Measurements from ENCODE around the gene ATXN1. TPM values are rescaled to one million over a fixed set of nuclear protein-coding genes. Genes with fewer than 3 reads are reported as not detected.

The ATXN1 gene
- total and polyA plus RNA-seq, 7 experiments from 2014 or later, result 1.5 to 82.7 (median 42.4) TPM

DNA sequence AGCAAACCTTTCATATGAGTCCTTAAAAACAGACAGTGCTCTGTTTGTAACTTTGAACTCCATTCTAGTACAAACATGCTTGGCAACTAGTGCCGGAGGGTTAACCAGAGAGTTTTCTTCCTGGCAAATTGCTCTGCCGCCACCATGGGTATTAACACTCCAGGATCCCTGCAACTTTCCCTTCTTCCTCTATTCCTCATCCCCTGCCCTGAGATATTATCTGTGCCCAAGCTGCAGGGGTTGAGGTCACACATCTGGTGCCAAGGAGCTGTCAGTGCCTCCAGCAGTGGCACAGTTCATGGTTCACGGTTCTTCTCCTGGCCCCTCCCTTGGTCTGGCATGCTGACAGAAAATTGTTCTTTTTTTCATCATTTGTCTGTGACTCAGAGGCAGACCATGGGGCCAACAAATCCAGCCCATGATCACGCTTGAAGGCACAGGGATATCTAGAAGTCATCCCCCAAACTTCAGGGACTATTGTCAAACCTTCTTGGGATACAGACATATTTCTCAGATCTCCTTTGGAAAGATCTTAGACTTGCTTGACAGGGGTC lies 77.5 kb downstream of the ATXN1 start:
- Histone ChIP-seq H3K27ac (ENCODE audit: low read depth, low read length) (no peak overlapping the region), H3K4me3 (ENCODE audit: low read length) (no peak overlapping the region), H3K36me3 (ENCODE audit: control insufficient read depth in 2 of 3, insufficient read depth in 3 of 3, low read length in 3 of 3) (no peaks in the 10 kb centered on the region), H3K27me3 (ENCODE audit: control insufficient read depth in 2 of 2, insufficient read depth in 2 of 2, low read length in 2 of 2) (no peaks in the 10 kb centered on the region), H3K4me1 (ENCODE audit: control insufficient read depth in 2 of 2, insufficient read depth in 2 of 2, low read length in 2 of 2) (peaks cover 0 to 30% of the 10 kb centered on the region in 2 donors), H3K9me3 (ENCODE audit: control insufficient read depth in 2 of 3, low read length in 3 of 3) (no peaks in the 10 kb centered on the region)
- no peak for DNase-seq
- intact Hi-C loops (cut with micrococcal nuclease), result loop anchor here in 1 of 2 donors (2.0 kb wide), 1 partner anchor 17 kb away; no protein-coding TSS in a partner anchor
- ChIA-PET POLR2A (interaction anchor here (0.6 kb wide), 1 partner anchor 20 kb away, joined by 6 read pairs; no protein-coding TSS in a partner anchor), CTCF (no interaction called here)
- no peaks in the 10 kb centered on the region for H3K27me3 Mint-ChIP-seq
- H3K27ac Mint-ChIP-seq, result peak overlapping the region in 1 of 9 donors; percentile 13
- H3K36me3 Mint-ChIP-seq, result peaks cover 0 to 40% (median 24%) of the 10 kb centered on the region in 5 donors
- H3K4me3 Mint-ChIP-seq, result no peak overlapping the region
- ATAC-seq, result peak; percentile 69
- peaks cover 0 to 69% (median 17%) of the 10 kb centered on the region in 7 donors for H3K4me1 Mint-ChIP-seq
- H3K9me3 Mint-ChIP-seq, result peaks cover 0 to 8% (median 0%) of the 10 kb centered on the region in 11 donors

DNA sequence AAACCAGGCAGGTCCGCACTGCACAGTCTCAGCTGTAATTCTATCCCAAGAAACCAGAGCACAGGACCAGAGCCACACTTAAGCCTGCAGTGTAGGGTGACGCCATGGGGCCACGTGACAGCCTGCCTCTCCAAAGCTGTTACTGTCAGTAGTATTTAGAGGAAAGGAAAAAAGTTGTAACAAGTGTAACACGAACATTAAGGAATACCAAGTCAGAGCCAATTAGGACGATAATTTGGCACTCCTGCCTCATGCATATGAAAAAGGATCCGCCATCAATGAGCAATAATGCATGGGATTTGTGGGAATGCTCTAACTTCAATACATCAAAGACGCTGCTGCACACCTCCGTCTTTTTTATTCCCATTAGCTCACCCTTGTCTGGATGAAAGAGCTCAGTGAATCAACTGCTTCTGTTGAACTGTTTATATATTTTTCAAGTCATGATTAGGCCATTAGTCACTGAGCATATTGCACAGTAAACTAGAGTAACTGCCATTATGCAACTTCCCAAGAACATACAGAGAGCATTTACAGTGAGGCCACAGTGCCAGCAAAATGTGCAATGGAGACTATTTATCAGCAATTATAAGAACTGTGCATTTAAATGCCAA lies 79.9 kb downstream of the ATXN1 start:
- Histone ChIP-seq H3K36me3 (ENCODE audit: control insufficient read depth in 2 of 3, insufficient read depth in 3 of 3, low read length in 3 of 3) (no peaks in the 10 kb centered on the region), H3K4me1 (ENCODE audit: control insufficient read depth in 2 of 2, insufficient read depth in 2 of 2, low read length in 2 of 2) (peaks cover 0 to 11% of the 10 kb centered on the region in 2 donors), H3K27me3 (ENCODE audit: control insufficient read depth in 2 of 2, insufficient read depth in 2 of 2, low read length in 2 of 2) (no peaks in the 10 kb centered on the region), H3K9me3 (ENCODE audit: control insufficient read depth in 2 of 3, low read length in 3 of 3) (no peaks in the 10 kb centered on the region), H3K4me3 (ENCODE audit: low read length) (no peak overlapping the region), H3K27ac (ENCODE audit: low read depth, low read length) (no peak overlapping the region)
- intact Hi-C loops (cut with micrococcal nuclease), result no loop called here
- ChIA-PET CTCF (no interaction called here), POLR2A (no interaction called here)
- H3K27ac Mint-ChIP-seq, result no peak overlapping the region
- peaks cover 0 to 54% (median 5%) of the 10 kb centered on the region in 7 donors for H3K4me1 Mint-ChIP-seq
- peak; percentile 61 for ATAC-seq
- H3K27me3 Mint-ChIP-seq, result no peaks in the 10 kb centered on the region
- H3K36me3 Mint-ChIP-seq, result peaks cover 0 to 47% (median 24%) of the 10 kb centered on the region in 5 donors
- no peak for DNase-seq
- no peak overlapping the region for H3K4me3 Mint-ChIP-seq
- H3K9me3 Mint-ChIP-seq, result peaks cover 0 to 8% (median 0%) of the 10 kb centered on the region in 11 donors

- intact Hi-C loops (cut with micrococcal nuclease), result no loop called here
These were observed 82.2 kb downstream of the ATXN1 start for GRCh38 chr6:16679050-16679449.

DNA sequence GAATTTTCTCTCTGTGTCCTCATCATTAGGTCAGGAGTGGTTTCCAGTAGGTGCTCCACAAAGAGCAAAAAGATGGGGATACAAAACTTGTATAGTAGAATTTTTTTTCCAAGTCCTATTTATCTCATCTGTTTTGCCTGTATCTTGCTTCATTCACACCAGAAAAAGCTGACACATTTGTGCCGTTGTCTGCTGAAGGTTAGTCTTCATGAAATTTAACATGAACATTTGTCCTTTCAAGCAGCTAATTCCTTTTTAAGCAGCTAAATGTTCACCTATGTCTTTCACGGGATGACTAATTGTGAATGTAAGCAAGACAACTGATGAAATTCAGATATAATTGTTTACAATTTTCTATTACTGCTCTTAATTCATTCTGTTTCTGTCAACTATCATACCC lies 83.8 kb downstream of the ATXN1 start:
- intact Hi-C loops (cut with micrococcal nuclease), result no loop called here
- Mint-ChIP-seq H3K9me3 (peaks cover 0 to 8% (median 0%) of the 10 kb centered on the region in 11 donors), H3K4me3 (no peak overlapping the region), H3K36me3 (peaks cover 0 to 36% (median 16%) of the 10 kb centered on the region in 5 donors), H3K27ac (no peak overlapping the region), H3K4me1 (peaks cover 0 to 41% (median 1%) of the 10 kb centered on the region in 7 donors), H3K27me3 (no peaks in the 10 kb centered on the region)
- Histone ChIP-seq H3K4me3 (ENCODE audit: low read length) (no peak overlapping the region), H3K9me3 (ENCODE audit: control insufficient read depth in 2 of 3, low read length in 3 of 3) (no peaks in the 10 kb centered on the region), H3K36me3 (ENCODE audit: control insufficient read depth in 2 of 3, insufficient read depth in 3 of 3, low read length in 3 of 3) (no peaks in the 10 kb centered on the region), H3K27ac (ENCODE audit: low read depth, low read length) (no peak overlapping the region), H3K27me3 (ENCODE audit: control insufficient read depth in 2 of 2, insufficient read depth in 2 of 2, low read length in 2 of 2) (no peaks in the 10 kb centered on the region), H3K4me1 (ENCODE audit: control insufficient read depth in 2 of 2, insufficient read depth in 2 of 2, low read length in 2 of 2) (peaks cover 0 to 6% of the 10 kb centered on the region in 2 donors)
- DNase-seq, result no peak
- POLR2A ChIA-PET, result interaction anchor here (0.6 kb wide), 1 partner anchor 111 kb away, joined by 5 read pairs; no protein-coding TSS in a partner anchor
- CTCF ChIA-PET, result interaction anchor here (0.6 kb wide), 1 partner anchor 131 kb away, joined by 3 read pairs; no protein-coding TSS in a partner anchor
- ATAC-seq, result no peak

More at GRCh38 chr6:16679050-16679449, 82.2 kb downstream of the ATXN1 start:
- Mint-ChIP-seq H3K27me3 (no peaks in the 10 kb centered on the region), H3K9me3 (peaks cover 0 to 8% (median 0%) of the 10 kb centered on the region in 11 donors), H3K27ac (no peak overlapping the region), H3K4me3 (no peak overlapping the region), H3K36me3 (peaks cover 0 to 47% (median 24%) of the 10 kb centered on the region in 5 donors), H3K4me1 (peaks cover 0 to 47% (median 0%) of the 10 kb centered on the region in 7 donors)
- H3K27me3 ChIP-seq (ENCODE audit: control insufficient read depth in 2 of 2, insufficient read depth in 2 of 2, low read length in 2 of 2), result no peaks in the 10 kb centered on the region
- H3K36me3 ChIP-seq (ENCODE audit: control insufficient read depth in 2 of 3, insufficient read depth in 3 of 3, low read length in 3 of 3), result no peaks in the 10 kb centered on the region
- no peaks in the 10 kb centered on the region for H3K9me3 ChIP-seq (ENCODE audit: control insufficient read depth in 2 of 3, low read length in 3 of 3)
- no peak overlapping the region for H3K4me3 ChIP-seq (ENCODE audit: low read length)
- H3K4me1 ChIP-seq (ENCODE audit: control insufficient read depth in 2 of 2, insufficient read depth in 2 of 2, low read length in 2 of 2), result peaks cover 0 to 4% of the 10 kb centered on the region in 2 donors
- no peak overlapping the region for H3K27ac ChIP-seq (ENCODE audit: low read depth, low read length)
- ATAC-seq, result no peak
- ChIA-PET CTCF (no interaction called here), POLR2A (no interaction called here)
- DNase-seq, result no peak

GRCh38 chr6:16676978-16677377 lies 84.3 kb downstream of the ATXN1 start:
- Histone ChIP-seq H3K36me3 (ENCODE audit: control insufficient read depth in 2 of 3, insufficient read depth in 3 of 3, low read length in 3 of 3) (no peaks in the 10 kb centered on the region), H3K4me1 (ENCODE audit: control insufficient read depth in 2 of 2, insufficient read depth in 2 of 2, low read length in 2 of 2) (peaks cover 0 to 6% of the 10 kb centered on the region in 2 donors), H3K27me3 (ENCODE audit: control insufficient read depth in 2 of 2, insufficient read depth in 2 of 2, low read length in 2 of 2) (no peaks in the 10 kb centered on the region), H3K4me3 (ENCODE audit: low read length) (no peak overlapping the region), H3K27ac (ENCODE audit: low read depth, low read length) (no peak overlapping the region), H3K9me3 (ENCODE audit: control insufficient read depth in 2 of 3, low read length in 3 of 3) (no peaks in the 10 kb centered on the region)
- H3K4me3 Mint-ChIP-seq, result no peak overlapping the region
- intact Hi-C loops (cut with micrococcal nuclease), result no loop called here
- CTCF ChIA-PET, result interaction anchor here (0.6 kb wide), 1 partner anchor 131 kb away, joined by 3 read pairs; no protein-coding TSS in a partner anchor
- ATAC-seq (no peak), DNase-seq (no peak)
- peaks cover 0 to 37% (median 18%) of the 10 kb centered on the region in 5 donors for H3K36me3 Mint-ChIP-seq
- peaks cover 0 to 8% (median 0%) of the 10 kb centered on the region in 11 donors for H3K9me3 Mint-ChIP-seq
- POLR2A ChIA-PET, result no interaction called here
- no peaks in the 10 kb centered on the region for H3K27me3 Mint-ChIP-seq
- peaks cover 0 to 44% (median 4%) of the 10 kb centered on the region in 7 donors for H3K4me1 Mint-ChIP-seq
- no peak overlapping the region for H3K27ac Mint-ChIP-seq

DNA sequence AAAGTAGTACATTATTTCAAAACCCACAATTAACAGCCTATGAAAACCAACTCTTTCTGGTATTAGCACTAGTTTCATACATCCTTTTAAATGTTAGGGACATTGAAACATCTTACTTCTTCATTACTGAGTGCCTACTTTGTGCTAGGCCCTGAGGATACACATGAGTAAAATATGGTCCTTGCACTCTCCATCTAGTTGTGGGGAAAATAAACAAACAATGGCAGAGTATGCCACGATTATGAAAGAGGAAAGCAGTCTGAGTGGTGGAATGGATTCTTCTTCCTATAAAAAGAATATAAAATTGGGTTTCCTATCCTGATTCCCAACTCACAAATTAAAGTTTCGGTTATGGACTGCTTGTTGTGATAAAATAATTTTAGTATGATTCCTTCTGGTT lies 84.9 kb downstream of the ATXN1 start:
- intact Hi-C loops (cut with micrococcal nuclease), result no loop called here
- ATAC-seq, result no peak
- H3K4me1 ChIP-seq (ENCODE audit: control insufficient read depth in 2 of 2, insufficient read depth in 2 of 2, low read length in 2 of 2), result peaks cover 0 to 8% of the 10 kb centered on the region in 2 donors
- ChIA-PET CTCF (no interaction called here), POLR2A (no interaction called here)
- Mint-ChIP-seq H3K36me3 (peaks cover 0 to 31% (median 12%) of the 10 kb centered on the region in 5 donors), H3K9me3 (peaks cover 0 to 8% (median 0%) of the 10 kb centered on the region in 11 donors), H3K27ac (no peak overlapping the region), H3K4me3 (no peak overlapping the region), H3K27me3 (no peaks in the 10 kb centered on the region), H3K4me1 (peaks cover 1 to 47% (median 4%) of the 10 kb centered on the region in 7 donors)
- no peak overlapping the region for H3K27ac ChIP-seq (ENCODE audit: low read depth, low read length)
- no peak overlapping the region for H3K4me3 ChIP-seq (ENCODE audit: low read length)
- H3K36me3 ChIP-seq (ENCODE audit: control insufficient read depth in 2 of 3, insufficient read depth in 3 of 3, low read length in 3 of 3), result no peaks in the 10 kb centered on the region
- no peaks in the 10 kb centered on the region for H3K27me3 ChIP-seq (ENCODE audit: control insufficient read depth in 2 of 2, insufficient read depth in 2 of 2, low read length in 2 of 2)
- H3K9me3 ChIP-seq (ENCODE audit: control insufficient read depth in 2 of 3, low read length in 3 of 3), result no peaks in the 10 kb centered on the region
- no peak for DNase-seq
